IPS-20b (cell line): ENCODE results near the gene FAM180A.

Experiments used
- H3K27ac ChIP-seq: one replicate; pipeline ENCODE4 v1.5.1; 2013; ENCODE audit warnings: low read length
- H3K27me3 ChIP-seq: 2 replicates; pipeline ENCODE4 v1.6.1; 2013; ENCODE audit warnings: mild to moderate bottlenecking, low read length, inconsistent platforms; ENCODE audit not compliant: insufficient read depth
- H3K36me3 ChIP-seq: 2 replicates; pipeline ENCODE4 v1.6.1; 2013; ENCODE audit warnings: low read depth, mild to moderate bottlenecking, inconsistent platforms, low read length, moderate library complexity; ENCODE audit not compliant: insufficient read depth
- H3K4me1 ChIP-seq: 2 replicates; pipeline ENCODE4 v1.6.1; 2013; ENCODE audit warnings: mild to moderate bottlenecking, control low read depth, inconsistent platforms, low read length, moderate library complexity; ENCODE audit not compliant: insufficient read depth
- H3K4me3 ChIP-seq: 2 replicates; pipeline ENCODE4 v1.5.1; 2013; ENCODE audit warnings: mild to moderate bottlenecking, low read length, inconsistent platforms
- H3K9ac ChIP-seq: 2 replicates; pipeline ENCODE4 v1.6.1; 2013; ENCODE audit warnings: low read depth, mild to moderate bottlenecking, inconsistent platforms, low read length, moderate library complexity
- H3K9me3 ChIP-seq: 2 replicates; pipeline ENCODE4 v1.6.1; 2013; ENCODE audit warnings: mild to moderate bottlenecking, low read depth, low read length, inconsistent platforms; ENCODE audit not compliant: insufficient read depth

The FAM180A gene

GRCh38 chr7:135748770-135749169, at the start of gene FAM180A:
FAM180A (minus strand) TSS chr7:135748813; CDS start chr7:135748580, 233 bp downstream.
- no peaks in the 10 kb centered on the region for H3K36me3 ChIP-seq
- peaks cover 2% of the 10 kb centered on the region for H3K9me3 ChIP-seq
- H3K9ac ChIP-seq = no peak within 1 kb of the TSS
- peaks cover 6% of the 10 kb centered on the region for H3K4me1 ChIP-seq
- H3K4me3 ChIP-seq = no peak within 1 kb of the TSS
- no peaks in the 10 kb centered on the region for H3K27me3 ChIP-seq
- no peak within 1 kb of the TSS for H3K27ac ChIP-seq

- no peak overlapping the region for H3K27ac ChIP-seq
- no peaks in the 10 kb centered on the region for H3K36me3 ChIP-seq
- no peaks in the 10 kb centered on the region for H3K9me3 ChIP-seq
- H3K9ac ChIP-seq = no peak overlapping the region
- no peaks in the 10 kb centered on the region; the same call in 1 of the 2 replicates for H3K4me1 ChIP-seq
- H3K27me3 ChIP-seq = no peaks in the 10 kb centered on the region
- no peak overlapping the region for H3K4me3 ChIP-seq
Measured at GRCh38 chr7:135798095-135798494, 49.5 kb upstream of the FAM180A start.

- Histone ChIP-seq H3K36me3 (no peaks in the 10 kb centered on the region), H3K4me3 (no peak overlapping the region), H3K4me1 (no peaks in the 10 kb centered on the region; the same call in 1 of the 2 replicates), H3K9me3 (no peaks in the 10 kb centered on the region), H3K27me3 (no peaks in the 10 kb centered on the region), H3K9ac (no peak overlapping the region), H3K27ac (no peak overlapping the region)
Measured at GRCh38 chr7:135795846-135796570, 47.4 kb upstream of the FAM180A start.

GRCh38 chr7:135793841-135794240, 45.2 kb upstream of the FAM180A start:
- no peak overlapping the region for H3K4me3 ChIP-seq
- H3K9ac ChIP-seq = no peak overlapping the region
- no peaks in the 10 kb centered on the region for H3K4me1 ChIP-seq
- H3K36me3 ChIP-seq = no peaks in the 10 kb centered on the region
- H3K9me3 ChIP-seq = no peaks in the 10 kb centered on the region
- no peak overlapping the region for H3K27ac ChIP-seq
- H3K27me3 ChIP-seq = no peaks in the 10 kb centered on the region

GRCh38 chr7:135792866-135793265, 44.3 kb upstream of the FAM180A start:
- Histone ChIP-seq H3K4me1 (no peaks in the 10 kb centered on the region), H3K9ac (no peak overlapping the region)

GRCh38 chr7:135792363-135792668, 43.7 kb upstream of the FAM180A start:
- H3K4me1 ChIP-seq = no peaks in the 10 kb centered on the region
- no peak overlapping the region for H3K27ac ChIP-seq
- H3K9me3 ChIP-seq = no peaks in the 10 kb centered on the region

More at GRCh38 chr7:135792866-135793265, 44.3 kb upstream of the FAM180A start:
- Histone ChIP-seq H3K27ac (no peak overlapping the region), H3K4me3 (no peak overlapping the region), H3K36me3 (no peaks in the 10 kb centered on the region), H3K9me3 (no peaks in the 10 kb centered on the region), H3K27me3 (no peaks in the 10 kb centered on the region)

GRCh38 chr7:135791543-135792362, 43.1 kb upstream of the FAM180A start:
- no peaks in the 10 kb centered on the region for H3K27me3 ChIP-seq
- H3K4me3 ChIP-seq = no peak overlapping the region
- no peak overlapping the region for H3K27ac ChIP-seq
- no peaks in the 10 kb centered on the region for H3K36me3 ChIP-seq
- no peaks in the 10 kb centered on the region for H3K4me1 ChIP-seq
- H3K9ac ChIP-seq = no peak overlapping the region
- H3K9me3 ChIP-seq = no peaks in the 10 kb centered on the region

More at GRCh38 chr7:135792363-135792668, 43.7 kb upstream of the FAM180A start:
- Histone ChIP-seq H3K9ac (no peak overlapping the region), H3K4me3 (no peak overlapping the region), H3K36me3 (no peaks in the 10 kb centered on the region), H3K27me3 (no peaks in the 10 kb centered on the region)

GRCh38 chr7:135790371-135790977, 41.9 kb upstream of the FAM180A start:
- H3K4me3 ChIP-seq = no peak overlapping the region

GRCh38 chr7:135789956-135790355, 41.3 kb upstream of the FAM180A start:
- H3K27me3 ChIP-seq = no peaks in the 10 kb centered on the region
- no peak overlapping the region for H3K4me3 ChIP-seq
- no peak overlapping the region for H3K9ac ChIP-seq
- no peaks in the 10 kb centered on the region for H3K9me3 ChIP-seq
- H3K27ac ChIP-seq = no peak overlapping the region
- no peaks in the 10 kb centered on the region for H3K4me1 ChIP-seq
- H3K36me3 ChIP-seq = no peaks in the 10 kb centered on the region

More at GRCh38 chr7:135790371-135790977, 41.9 kb upstream of the FAM180A start:
- no peaks in the 10 kb centered on the region for H3K4me1 ChIP-seq
- no peak overlapping the region for H3K27ac ChIP-seq
- H3K27me3 ChIP-seq = no peaks in the 10 kb centered on the region
- no peaks in the 10 kb centered on the region for H3K9me3 ChIP-seq
- no peak overlapping the region for H3K9ac ChIP-seq
- H3K36me3 ChIP-seq = no peaks in the 10 kb centered on the region

- Histone ChIP-seq H3K9ac (no peak overlapping the region), H3K9me3 (no peaks in the 10 kb centered on the region), H3K4me1 (no peaks in the 10 kb centered on the region), H3K27ac (no peak overlapping the region), H3K27me3 (no peaks in the 10 kb centered on the region), H3K4me3 (no peak overlapping the region), H3K36me3 (no peaks in the 10 kb centered on the region)
Measured at GRCh38 chr7:135789431-135789830, 40.8 kb upstream of the FAM180A start.

- H3K9me3 ChIP-seq = no peaks in the 10 kb centered on the region
- no peak overlapping the region for H3K9ac ChIP-seq
Measured at GRCh38 chr7:135786911-135787310, 38.3 kb upstream of the FAM180A start.

More at GRCh38 chr7:135786911-135787310, 38.3 kb upstream of the FAM180A start:
- Histone ChIP-seq H3K27me3 (no peaks in the 10 kb centered on the region), H3K36me3 (no peaks in the 10 kb centered on the region), H3K27ac (no peak overlapping the region), H3K4me1 (no peaks in the 10 kb centered on the region), H3K4me3 (no peak overlapping the region)
